Measurements from ENCODE around the gene SEPTIN10.

GRCh38 chr2:109530712-109531111 lies 83.1 kb downstream of the SEPTIN10 start:
- TF ChIP-seq, protein P1, sequence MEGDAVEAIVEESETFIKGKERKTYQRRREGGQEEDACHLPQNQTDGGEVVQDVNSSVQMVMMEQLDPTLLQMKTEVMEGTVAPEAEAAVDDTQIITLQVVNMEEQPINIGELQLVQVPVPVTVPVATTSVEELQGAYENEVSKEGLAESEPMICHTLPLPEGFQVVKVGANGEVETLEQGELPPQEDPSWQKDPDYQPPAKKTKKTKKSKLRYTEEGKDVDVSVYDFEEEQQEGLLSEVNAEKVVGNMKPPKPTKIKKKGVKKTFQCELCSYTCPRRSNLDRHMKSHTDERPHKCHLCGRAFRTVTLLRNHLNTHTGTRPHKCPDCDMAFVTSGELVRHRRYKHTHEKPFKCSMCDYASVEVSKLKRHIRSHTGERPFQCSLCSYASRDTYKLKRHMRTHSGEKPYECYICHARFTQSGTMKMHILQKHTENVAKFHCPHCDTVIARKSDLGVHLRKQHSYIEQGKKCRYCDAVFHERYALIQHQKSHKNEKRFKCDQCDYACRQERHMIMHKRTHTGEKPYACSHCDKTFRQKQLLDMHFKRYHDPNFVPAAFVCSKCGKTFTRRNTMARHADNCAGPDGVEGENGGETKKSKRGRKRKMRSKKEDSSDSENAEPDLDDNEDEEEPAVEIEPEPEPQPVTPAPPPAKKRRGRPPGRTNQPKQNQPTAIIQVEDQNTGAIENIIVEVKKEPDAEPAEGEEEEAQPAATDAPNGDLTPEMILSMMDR (conservative IDR thresholded peaks at IDR 0.05): no peak; the same call in 1 of the 2 replicates
- no peak for TF ChIP-seq EZH2 (IDR thresholded peaks at IDR 0.05; ENCODE audit: low read depth)
